ENCODE results near the gene LIN54. TPM values are rescaled to one million over a fixed set of nuclear protein-coding genes. Genes with fewer than 3 reads are reported as not detected.

LIN54 gene
- total RNA-seq, 2 donors from 2014 or later: 10.3 to 13.6 TPM

DNA sequence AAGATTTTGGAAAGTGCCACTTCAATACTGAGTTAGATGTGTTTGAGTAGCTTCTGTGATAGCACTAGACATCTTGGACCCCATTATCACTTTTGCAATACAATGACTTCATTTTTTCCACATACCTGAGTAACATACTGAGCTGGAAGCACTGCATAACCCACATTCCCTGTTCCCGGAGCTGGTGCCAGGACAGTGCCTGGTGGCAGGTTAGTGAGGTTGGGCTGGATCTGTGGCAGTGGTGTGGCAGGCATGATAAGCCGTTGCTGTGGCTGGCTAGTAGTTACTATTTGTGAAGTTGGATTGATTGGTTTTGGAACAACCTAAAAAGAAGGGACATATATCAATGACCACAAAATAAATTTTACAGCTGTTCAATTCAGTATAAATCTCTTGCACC lies 71.2 kb downstream of the LIN54 start:
- Histone ChIP-seq H3K4me3 (no peak overlapping the region), H3K9me3 (no peaks in the 10 kb centered on the region), H3K36me3 (peaks cover 10% of the 10 kb centered on the region), H3K27ac (no peak overlapping the region), H3K4me1 (ENCODE audit: control insufficient read depth in 1 of 2, low read depth in 2 of 2) (no peaks in the 10 kb centered on the region), H3K27me3 (replicated peaks; ENCODE audit: insufficient read depth) (no peaks in the 10 kb centered on the region)
- ATAC-seq (ENCODE audit: insufficient number of reproducible peaks, low FRiP score, low read depth) (no peak), DNase-seq (ENCODE audit: low spot score) (no peak)
- TF ChIP-seq CTCF (IDR thresholded peaks at IDR 0.05): no peak

DNA sequence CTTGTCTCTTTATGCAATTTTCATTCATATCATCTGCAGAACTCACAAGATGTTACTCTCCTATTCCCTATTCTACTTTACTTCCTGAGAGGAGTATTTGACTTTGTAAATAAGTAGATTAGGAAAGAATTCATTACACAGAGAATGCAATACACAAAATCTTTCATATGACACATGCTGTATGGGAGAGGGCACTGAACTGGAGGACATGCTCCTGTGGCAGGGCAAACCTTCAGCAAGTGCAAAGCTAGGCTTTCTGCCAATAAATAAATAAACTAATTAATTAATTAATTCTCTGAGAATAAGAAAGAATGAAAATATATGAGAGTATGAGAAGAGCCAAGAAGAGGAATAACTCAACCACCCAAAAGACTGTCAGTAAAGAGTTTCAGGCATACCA lies 76.2 kb downstream of the LIN54 start:
- DNase-seq (ENCODE audit: low spot score) (no peak), ATAC-seq (ENCODE audit: insufficient number of reproducible peaks, low FRiP score, low read depth) (no peak)
- no peak for TF ChIP-seq CTCF (IDR thresholded peaks at IDR 0.05)
- no peaks in the 10 kb centered on the region for H3K9me3 ChIP-seq
- H3K27me3 ChIP-seq (replicated peaks; ENCODE audit: insufficient read depth): no peaks in the 10 kb centered on the region
- no peak overlapping the region for H3K27ac ChIP-seq
- H3K4me3 ChIP-seq: no peak overlapping the region
- no peaks in the 10 kb centered on the region for H3K4me1 ChIP-seq (ENCODE audit: control insufficient read depth in 1 of 2, low read depth in 2 of 2)
- H3K36me3 ChIP-seq: peaks cover 12% of the 10 kb centered on the region

GRCh38 chr4:82930848-82931755 lies 79.5 kb downstream of the LIN54 start:
- H3K4me1 ChIP-seq (ENCODE audit: control insufficient read depth in 1 of 2, low read depth in 2 of 2): no peaks in the 10 kb centered on the region
- no peaks in the 10 kb centered on the region for H3K9me3 ChIP-seq
- ATAC-seq (ENCODE audit: insufficient number of reproducible peaks, low FRiP score, low read depth) (no peak), DNase-seq (ENCODE audit: low spot score) (no peak)
- no peak overlapping the region for H3K27ac ChIP-seq
- H3K27me3 ChIP-seq (replicated peaks; ENCODE audit: insufficient read depth): no peaks in the 10 kb centered on the region
- peaks cover 12% of the 10 kb centered on the region for H3K36me3 ChIP-seq
- no peak for TF ChIP-seq CTCF (IDR thresholded peaks at IDR 0.05)
- no peak overlapping the region for H3K4me3 ChIP-seq

DNA sequence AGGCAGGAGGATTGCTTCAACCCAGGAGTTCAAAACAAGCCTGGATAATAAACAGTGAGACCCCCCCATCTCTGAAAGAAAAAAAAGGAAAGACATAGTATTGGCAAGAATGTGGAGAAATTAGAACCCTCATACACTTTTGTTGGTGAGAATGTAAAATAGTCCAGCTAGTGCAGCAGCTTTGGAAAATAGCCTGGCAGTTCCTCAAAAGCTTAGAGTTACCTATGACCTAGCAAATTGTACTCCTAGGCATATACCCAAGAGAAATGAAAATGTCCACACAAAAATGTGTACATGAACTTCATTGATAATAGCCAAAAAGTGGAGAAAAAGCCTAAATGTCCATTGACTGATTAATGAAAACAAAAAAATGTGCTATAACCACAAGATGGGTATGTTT lies 88.8 kb downstream of the LIN54 start:
- Histone ChIP-seq H3K27me3 (replicated peaks; ENCODE audit: insufficient read depth) (no peaks in the 10 kb centered on the region), H3K36me3 (no peaks in the 10 kb centered on the region), H3K4me3 (no peak overlapping the region), H3K4me1 (ENCODE audit: control insufficient read depth in 1 of 2, low read depth in 2 of 2) (no peaks in the 10 kb centered on the region), H3K9me3 (no peaks in the 10 kb centered on the region), H3K27ac (no peak overlapping the region)
- TF ChIP-seq CTCF (IDR thresholded peaks at IDR 0.05): no peak
- DNase-seq (ENCODE audit: low spot score): no peak
- no peak for ATAC-seq (ENCODE audit: insufficient number of reproducible peaks, low FRiP score, low read depth)

GRCh38 chr4:82919386-82919785 lies 91.2 kb downstream of the LIN54 start:
- TF ChIP-seq CTCF (IDR thresholded peaks at IDR 0.05): no peak
- DNase-seq (ENCODE audit: low spot score) (no peak), ATAC-seq (ENCODE audit: insufficient number of reproducible peaks, low FRiP score, low read depth) (no peak)
- H3K27me3 ChIP-seq (replicated peaks; ENCODE audit: insufficient read depth): no peaks in the 10 kb centered on the region
- H3K4me1 ChIP-seq (ENCODE audit: control insufficient read depth in 1 of 2, low read depth in 2 of 2): no peaks in the 10 kb centered on the region
- no peak overlapping the region for H3K4me3 ChIP-seq
- H3K9me3 ChIP-seq: no peaks in the 10 kb centered on the region
- no peaks in the 10 kb centered on the region for H3K36me3 ChIP-seq
- no peak overlapping the region for H3K27ac ChIP-seq

Measured in thoracic aorta (tissue), 2 donors.